ENCODE measurements around the gene ALKBH5. TPM values are rescaled to one million over a fixed set of nuclear protein-coding genes. Genes with fewer than 3 reads are reported as not detected.

ALKBH5 gene
- polyA plus RNA-seq, 1 of the 3 experiments (the other 2 are of a cell fraction): 41.0 TPM

- Histone ChIP-seq H2AFZ (ENCODE audit: low read depth) (no peak overlapping the region), H3K27ac (ENCODE audit: low read depth in 2 of 2, low read length in 1 of 2) (peak overlapping the region; percentile 96 to 98), H3K9me3 (no peaks in the 10 kb centered on the region), H3K4me2 (peak overlapping the region; percentile 98), H3K9me2 (no peaks in the 10 kb centered on the region), H3K79me2 (ENCODE audit: insufficient read depth) (peaks cover 66% of the 10 kb centered on the region), H3F3A (replicated peaks; ENCODE audit: insufficient read depth) (peaks cover 57% of the 10 kb centered on the region), H3K27me3 (ENCODE audit: insufficient read depth) (no peaks in the 10 kb centered on the region), H3K36me3 (replicated peaks in 1 of 2; ENCODE audit: control insufficient read depth in 1 of 2, insufficient read depth in 2 of 2, low read length in 1 of 2) (peaks cover 6 to 7% of the 10 kb centered on the region in 2 experiments), H3K4me3 (ENCODE audit: low read depth in 2 of 2, low read length in 1 of 2) (peak overlapping the region; percentile 65 to 84), H3K4me1 (ENCODE audit: control insufficient read depth in 1 of 2, insufficient read depth in 2 of 2, low read depth in 1 of 2, low read length in 1 of 2) (peaks cover 17 to 57% of the 10 kb centered on the region in 2 experiments), H3K9ac (peak overlapping the region; percentile 93), H4K20me1 (ENCODE audit: insufficient read depth) (peaks cover 62% of the 10 kb centered on the region)
- CTCF ChIA-PET: interaction anchor here (1.4 to 2.8 kb wide), 2 partner anchors 32 to 45 kb away, joined by 3 to 14 read pairs; no protein-coding TSS in a partner anchor
- DNase-seq: no peak
- 41% methylated on average over 3 of the region's 3 CpGs for WGBS (ENCODE audit: low lambda C conversion rate)
- TF ChIP-seq RAD21 (IDR thresholded peaks at IDR 0.05; ENCODE audit: low read length) (0 out of 2 replicates have a peak, but pooled peaks have one; percentile 4), USF2 (IDR thresholded peaks at IDR 0.05; ENCODE audit: borderline replicate concordance, low read depth, low read length) (no peak)
- POLR2A ChIA-PET: no interaction called here
These were observed 1.8 kb downstream of the ALKBH5 start for GRCh38 chr17:18185391-18185790.

- Histone ChIP-seq H3K4me3 (ENCODE audit: low read depth in 2 of 2, low read length in 1 of 2) (peak overlapping the region; percentile 65 to 84), H3K36me3 (replicated peaks in 1 of 2; ENCODE audit: control insufficient read depth in 1 of 2, insufficient read depth in 2 of 2, low read length in 1 of 2) (peaks cover 6 to 7% of the 10 kb centered on the region in 2 experiments), H4K20me1 (ENCODE audit: insufficient read depth) (peaks cover 69% of the 10 kb centered on the region), H3K27me3 (ENCODE audit: insufficient read depth) (no peaks in the 10 kb centered on the region), H3K9ac (peak overlapping the region; percentile 93), H3F3A (replicated peaks; ENCODE audit: insufficient read depth) (peaks cover 57% of the 10 kb centered on the region), H3K9me2 (no peaks in the 10 kb centered on the region), H3K9me3 (no peaks in the 10 kb centered on the region), H3K4me1 (ENCODE audit: control insufficient read depth in 1 of 2, insufficient read depth in 2 of 2, low read depth in 1 of 2, low read length in 1 of 2) (peaks cover 17 to 63% of the 10 kb centered on the region in 2 experiments), H2AFZ (ENCODE audit: low read depth) (no peak overlapping the region), H3K79me2 (ENCODE audit: insufficient read depth) (peaks cover 73% of the 10 kb centered on the region), H3K27ac (ENCODE audit: low read depth in 2 of 2, low read length in 1 of 2) (peak overlapping the region; percentile 96 to 98), H3K4me2 (peak overlapping the region; percentile 98)
- POLR2A ChIA-PET: no interaction called here
- CTCF ChIA-PET: interaction anchor here (1.4 to 2.8 kb wide), 2 partner anchors 31 to 45 kb away, joined by 3 to 14 read pairs; no protein-coding TSS in a partner anchor
- DNase-seq: no peak
- WGBS (ENCODE audit: low lambda C conversion rate): 61% methylated on average over 10 of the region's 10 CpGs
- TF ChIP-seq TEAD4 (IDR thresholded peaks at IDR 0.05; ENCODE audit: borderline replicate concordance, insufficient read depth) (no peak), TAF1 (IDR thresholded peaks at IDR 0.05; ENCODE audit: borderline replicate concordance, low read depth, low read length) (no peak), RCOR1 (IDR thresholded peaks at IDR 0.05; ENCODE audit: low read length) (no peak), SMC3 (IDR thresholded peaks at IDR 0.05; ENCODE audit: low read depth, low read length) (no peak), POLR2AphosphoS5 (IDR thresholded peaks at IDR 0.05; ENCODE audit: low read depth, low read length) (no peak)
- TF ChIP-seq, protein P1, sequence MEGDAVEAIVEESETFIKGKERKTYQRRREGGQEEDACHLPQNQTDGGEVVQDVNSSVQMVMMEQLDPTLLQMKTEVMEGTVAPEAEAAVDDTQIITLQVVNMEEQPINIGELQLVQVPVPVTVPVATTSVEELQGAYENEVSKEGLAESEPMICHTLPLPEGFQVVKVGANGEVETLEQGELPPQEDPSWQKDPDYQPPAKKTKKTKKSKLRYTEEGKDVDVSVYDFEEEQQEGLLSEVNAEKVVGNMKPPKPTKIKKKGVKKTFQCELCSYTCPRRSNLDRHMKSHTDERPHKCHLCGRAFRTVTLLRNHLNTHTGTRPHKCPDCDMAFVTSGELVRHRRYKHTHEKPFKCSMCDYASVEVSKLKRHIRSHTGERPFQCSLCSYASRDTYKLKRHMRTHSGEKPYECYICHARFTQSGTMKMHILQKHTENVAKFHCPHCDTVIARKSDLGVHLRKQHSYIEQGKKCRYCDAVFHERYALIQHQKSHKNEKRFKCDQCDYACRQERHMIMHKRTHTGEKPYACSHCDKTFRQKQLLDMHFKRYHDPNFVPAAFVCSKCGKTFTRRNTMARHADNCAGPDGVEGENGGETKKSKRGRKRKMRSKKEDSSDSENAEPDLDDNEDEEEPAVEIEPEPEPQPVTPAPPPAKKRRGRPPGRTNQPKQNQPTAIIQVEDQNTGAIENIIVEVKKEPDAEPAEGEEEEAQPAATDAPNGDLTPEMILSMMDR (IDR thresholded peaks at IDR 0.05): no peak
These were observed 2.4 kb downstream of the ALKBH5 start for GRCh38 chr17:18185832-18186626.
